Fibroblast of villous mesenchyme (primary cell): ENCODE results near the gene IFIT2. TPM values are rescaled to one million over a fixed set of nuclear protein-coding genes. Genes with fewer than 3 reads are reported as not detected.
A peak's percentile ranks its signal among the peaks of the same experiment; 100 is the strongest.

Experiments used
- DNase-seq: peaks from one replicate; pipeline ENCODE4 v3.0.0-alpha.2; 2010; ENCODE audit warnings: low read depth
- H3K4me3 ChIP-seq: 2 replicates; pipeline ENCODE4 v1.5.1; 2011; ENCODE audit warnings: low read depth, mild to moderate bottlenecking, low read length
- total RNA-seq: library from RNA; depleted of rRNA; stranded (reverse); fragments of >200 nt; gene quantifications from 2 replicates; pipeline ENCODE4 v1.2.3, GENCODE V29; 2012
- TF ChIP-seq, protein P1 (sequence below): IDR thresholded peaks from 2 replicates; pipeline ENCODE4 v1.5.1; 2012; ENCODE audit warnings: low read depth, mild to moderate bottlenecking, low read length; ENCODE audit not compliant: insufficient read depth

Gene IFIT2
- total RNA-seq, 1 donor = 22.9 TPM

DNA sequence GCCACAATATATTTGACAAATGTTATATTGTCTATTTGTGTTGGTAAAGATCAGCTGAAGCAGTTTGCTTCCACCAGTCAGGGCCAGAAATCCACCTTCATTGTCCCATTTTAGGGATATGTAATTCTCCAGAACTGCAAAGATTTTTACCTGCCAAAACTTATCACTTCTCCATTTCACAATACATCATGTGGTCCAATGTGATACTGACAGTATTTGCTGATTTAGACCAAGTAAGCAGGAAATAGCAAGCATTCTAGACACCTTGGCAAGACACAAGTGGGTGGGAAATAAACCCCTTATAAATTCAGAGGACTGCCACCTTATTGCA lies 31.7 kb upstream of the IFIT2 start:
- TF ChIP-seq, protein P1, sequence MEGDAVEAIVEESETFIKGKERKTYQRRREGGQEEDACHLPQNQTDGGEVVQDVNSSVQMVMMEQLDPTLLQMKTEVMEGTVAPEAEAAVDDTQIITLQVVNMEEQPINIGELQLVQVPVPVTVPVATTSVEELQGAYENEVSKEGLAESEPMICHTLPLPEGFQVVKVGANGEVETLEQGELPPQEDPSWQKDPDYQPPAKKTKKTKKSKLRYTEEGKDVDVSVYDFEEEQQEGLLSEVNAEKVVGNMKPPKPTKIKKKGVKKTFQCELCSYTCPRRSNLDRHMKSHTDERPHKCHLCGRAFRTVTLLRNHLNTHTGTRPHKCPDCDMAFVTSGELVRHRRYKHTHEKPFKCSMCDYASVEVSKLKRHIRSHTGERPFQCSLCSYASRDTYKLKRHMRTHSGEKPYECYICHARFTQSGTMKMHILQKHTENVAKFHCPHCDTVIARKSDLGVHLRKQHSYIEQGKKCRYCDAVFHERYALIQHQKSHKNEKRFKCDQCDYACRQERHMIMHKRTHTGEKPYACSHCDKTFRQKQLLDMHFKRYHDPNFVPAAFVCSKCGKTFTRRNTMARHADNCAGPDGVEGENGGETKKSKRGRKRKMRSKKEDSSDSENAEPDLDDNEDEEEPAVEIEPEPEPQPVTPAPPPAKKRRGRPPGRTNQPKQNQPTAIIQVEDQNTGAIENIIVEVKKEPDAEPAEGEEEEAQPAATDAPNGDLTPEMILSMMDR = no peak
- no peak overlapping the region for H3K4me3 ChIP-seq
- DNase-seq = no peak

GRCh38 chr10:89271532-89271931 lies 30.3 kb upstream of the IFIT2 start:
- DNase-seq = no peak
- TF ChIP-seq, protein P1 = no peak
- H3K4me3 ChIP-seq = no peak overlapping the region

DNA sequence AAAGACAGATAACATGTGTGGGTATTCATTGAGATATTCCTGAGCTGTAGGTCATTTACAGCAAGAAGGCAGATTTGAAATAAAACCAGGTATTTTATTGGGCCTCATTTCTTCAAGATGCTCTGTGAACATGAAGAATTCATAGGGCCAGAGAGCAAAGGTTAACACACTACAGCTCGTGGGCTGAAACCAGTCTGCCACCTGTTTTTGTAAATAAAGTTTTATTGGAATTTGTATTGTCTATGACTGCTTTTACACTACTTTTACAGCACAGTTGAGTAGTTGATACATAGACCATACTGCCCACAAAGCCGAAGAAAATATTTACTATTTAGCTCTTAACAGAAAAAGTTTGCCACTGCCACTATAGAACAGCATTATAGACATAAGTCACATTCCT lies 28.2 kb upstream of the IFIT2 start:
- DNase-seq = no peak
- no peak overlapping the region for H3K4me3 ChIP-seq
- TF ChIP-seq, protein P1 = no peak

GRCh38 chr10:89274928-89275327 lies 26.9 kb upstream of the IFIT2 start:
- no peak overlapping the region for H3K4me3 ChIP-seq
- TF ChIP-seq, protein P1 = no peak
- DNase-seq = peak; percentile 58

DNA sequence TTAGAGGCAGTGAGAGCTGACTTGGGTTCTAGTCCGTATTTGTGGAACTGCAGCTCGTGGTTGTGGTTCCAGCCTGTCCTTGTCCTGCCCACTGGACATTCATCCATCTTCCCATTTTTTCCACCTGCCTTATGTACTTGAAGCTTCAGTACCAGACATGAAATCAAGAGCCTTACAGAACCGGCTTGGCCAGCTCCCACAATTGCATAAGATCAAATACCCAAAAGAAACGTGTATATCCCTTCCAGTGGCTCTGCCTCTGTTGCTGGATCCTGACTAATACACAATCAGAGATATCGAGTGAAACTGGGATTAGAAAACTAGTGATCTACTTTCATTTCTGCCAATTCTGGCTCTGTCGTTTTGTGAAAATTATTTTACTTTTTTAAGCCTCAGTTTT lies 26.5 kb upstream of the IFIT2 start:
- no peak for DNase-seq
- TF ChIP-seq, protein P1 = no peak
- no peak overlapping the region for H3K4me3 ChIP-seq

GRCh38 chr10:89278034-89278535 lies 23.8 kb upstream of the IFIT2 start:
- TF ChIP-seq, protein P1 = no peak
- peak; percentile 98 for DNase-seq
- H3K4me3 ChIP-seq = peak overlapping the region; percentile 4

DNA sequence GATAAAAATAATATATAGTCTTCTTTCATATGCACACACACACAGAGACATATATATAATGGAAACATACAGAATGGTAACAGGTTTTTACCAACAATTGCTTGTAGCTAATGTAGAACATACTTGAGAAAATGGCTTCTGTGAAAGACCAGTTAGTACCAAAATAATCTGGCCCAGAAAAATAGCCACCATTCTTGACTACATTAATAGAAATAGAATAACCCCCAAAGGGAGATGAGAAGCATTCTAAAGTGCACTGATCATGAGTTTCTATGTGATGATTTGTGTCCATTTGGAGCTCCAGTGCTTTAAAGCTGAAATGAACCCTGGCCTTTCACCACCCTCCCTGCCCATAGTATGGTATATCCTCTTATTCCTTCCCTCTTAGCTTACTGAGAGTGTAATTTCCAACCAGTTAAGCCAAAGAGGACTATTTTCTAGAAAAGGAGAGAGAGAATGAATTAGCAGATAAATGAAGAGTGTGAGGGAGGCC lies 22.9 kb upstream of the IFIT2 start:
- TF ChIP-seq, protein P1 = no peak
- DNase-seq = no peak
- no peak overlapping the region for H3K4me3 ChIP-seq
